DOHH2 (cell line): Measurements from ENCODE around the gene CAPN10.

Source experiments
- CTCF ChIP-seq: fragments of 200-600 bp; sonication (generic); IDR thresholded peaks from one replicate; pipeline ENCODE4 v1.5.1; 2014; ENCODE audit warnings: antibody characterized with exemption, mild to moderate bottlenecking, low read depth, low read length; ENCODE audit not compliant: poor library complexity, severe bottlenecking
- EZH2phosphoT487 ChIP-seq: fragments of 200-600 bp; sonication (generic); IDR thresholded peaks from 2 replicates; pipeline ENCODE4 v1.6.1; 2017; ENCODE audit warnings: borderline replicate concordance, mild to moderate bottlenecking, antibody characterized with exemption, low read length, moderate library complexity, mixed read lengths

GRCh38 chr2:240620149-240620731 lies 33.7 kb downstream of the CAPN10 start:
- TF ChIP-seq CTCF = no peak
- TF ChIP-seq EZH2phosphoT487 = no peak
